Ectodermal cell (in vitro differentiated cells): ENCODE measurements around the gene TMEM179.

Experiments
- H3K27ac ChIP-seq: 2 replicates; pipeline ENCODE4 v1.7.0; 2013; ENCODE audit warnings: mild to moderate bottlenecking, low read depth, low read length; ENCODE audit not compliant: insufficient read depth, poor library complexity, severe bottlenecking
- H3K27me3 ChIP-seq: 2 replicates; pipeline ENCODE4 v1.7.0; 2013; ENCODE audit warnings: mild to moderate bottlenecking, low read length; ENCODE audit not compliant: insufficient read depth, control insufficient read depth, poor library complexity, severe bottlenecking
- H3K36me3 ChIP-seq: one replicate; pipeline ENCODE4 v1.7.0; 2013; ENCODE audit warnings: low read length; ENCODE audit not compliant: control insufficient read depth, insufficient read depth
- H3K4me1 ChIP-seq: one replicate; pipeline ENCODE4 v1.7.0; 2013; ENCODE audit warnings: low read length; ENCODE audit not compliant: control insufficient read depth, insufficient read depth
- H3K4me3 ChIP-seq: 2 replicates; pipeline ENCODE4 v1.7.0; 2013; ENCODE audit warnings: low read depth, low read length, control low read depth; ENCODE audit not compliant: insufficient read depth
- H3K9me3 ChIP-seq: 2 replicates; pipeline ENCODE4 v1.7.0; 2013; ENCODE audit warnings: mild to moderate bottlenecking, low read length, moderate library complexity; ENCODE audit not compliant: control insufficient read depth
- WGBS, 2 experiments: methylation state at CpG; one replicate each; pipeline ENCODE4 v1.1.7; 2013; ENCODE audit warnings: missing lambda C conversion rate in 2 of 2; 5-methylcytosine and 5-hydroxymethylcytosine counted together

Gene TMEM179

GRCh38 chr14:104644656-104645378, 40.2 kb upstream of the TMEM179 start:
- peaks cover 2% of the 10 kb centered on the region for H3K4me1 ChIP-seq
- no peak overlapping the region for H3K27ac ChIP-seq
- H3K4me3 ChIP-seq: no peak overlapping the region
- WGBS, 2 experiments: 81 to 83% methylated on average over 10 to 11 of the region's 11 CpGs
- H3K36me3 ChIP-seq: no peaks in the 10 kb centered on the region
- H3K27me3 ChIP-seq: no peaks in the 10 kb centered on the region
- H3K9me3 ChIP-seq: no peaks in the 10 kb centered on the region

DNA sequence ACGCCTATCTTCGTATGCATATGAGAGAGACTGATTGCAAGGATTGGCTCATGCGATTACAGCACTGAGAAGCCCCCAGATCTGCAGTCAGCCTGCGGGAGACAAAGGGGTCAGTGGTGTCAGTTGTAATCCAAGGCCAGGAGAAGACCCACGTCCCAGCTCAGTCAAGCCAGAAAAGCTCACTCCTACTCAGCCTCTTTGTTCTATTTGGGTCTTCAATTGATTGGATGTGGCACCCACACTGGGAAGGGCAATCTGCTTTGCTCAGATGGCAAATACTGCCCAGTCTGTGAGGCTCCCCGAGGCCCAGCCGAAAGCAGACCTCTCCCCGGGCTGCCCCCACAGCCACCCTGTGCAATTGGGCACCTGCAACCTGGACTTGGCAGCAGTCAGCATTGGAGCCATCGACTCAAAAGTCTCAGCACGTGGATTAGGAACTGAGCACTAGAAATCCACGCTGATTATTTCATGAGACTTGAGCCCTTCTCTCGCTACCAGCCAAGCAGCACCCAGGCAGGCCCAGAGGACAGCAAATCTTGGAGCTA, 39.6 kb upstream of the TMEM179 start:
- 84 to 85% methylated on average over 12 of the region's 12 CpGs for WGBS, 2 experiments
- Histone ChIP-seq H3K27ac (no peak overlapping the region), H3K4me3 (no peak overlapping the region), H3K36me3 (no peaks in the 10 kb centered on the region), H3K9me3 (no peaks in the 10 kb centered on the region), H3K27me3 (no peaks in the 10 kb centered on the region), H3K4me1 (peaks cover 2% of the 10 kb centered on the region)

DNA sequence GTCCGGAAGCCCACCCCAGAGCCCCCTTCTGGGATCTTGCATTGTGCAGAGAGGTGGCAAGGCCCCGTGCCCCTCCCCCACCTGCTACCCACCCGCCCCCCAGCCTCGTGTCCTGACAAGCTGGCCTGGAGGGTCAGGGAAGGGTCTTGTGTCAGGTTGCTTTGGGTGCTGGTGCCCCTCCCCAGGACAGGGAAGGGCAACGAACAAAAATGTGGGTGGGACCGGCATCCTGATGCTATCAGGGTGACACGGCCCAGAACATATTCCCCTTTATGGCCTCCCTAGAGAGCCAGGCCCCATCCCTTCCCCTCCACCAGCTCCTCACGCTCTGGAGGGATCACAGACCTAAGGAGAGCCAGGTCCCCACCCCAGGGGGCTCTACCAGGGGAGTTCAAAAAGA, 38.7 kb upstream of the TMEM179 start:
- Histone ChIP-seq H3K4me1 (peaks cover 2% of the 10 kb centered on the region), H3K36me3 (no peaks in the 10 kb centered on the region), H3K27me3 (no peaks in the 10 kb centered on the region), H3K4me3 (no peak overlapping the region), H3K27ac (no peak overlapping the region), H3K9me3 (no peaks in the 10 kb centered on the region)
- WGBS, 2 experiments: 80 to 81% methylated on average over 8 of the region's 8 CpGs

DNA sequence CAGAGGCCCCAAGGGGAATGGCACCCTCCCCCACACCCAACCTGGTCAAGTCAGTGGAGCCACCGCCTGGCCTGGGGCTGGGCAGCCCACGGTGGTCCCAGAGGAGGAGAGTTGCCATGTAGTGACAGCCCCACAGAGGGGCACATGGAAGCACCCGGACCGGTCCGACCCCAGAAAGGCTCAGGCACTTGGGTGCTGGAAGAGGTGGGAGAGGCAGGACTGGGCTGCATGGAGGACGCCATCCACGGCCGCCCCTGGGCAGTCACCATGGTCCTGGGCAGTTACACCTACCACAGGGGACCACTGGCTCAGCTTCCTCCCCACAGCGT, 37.9 kb upstream of the TMEM179 start:
- Histone ChIP-seq H3K4me1 (peaks cover 2% of the 10 kb centered on the region), H3K36me3 (no peaks in the 10 kb centered on the region), H3K27me3 (no peaks in the 10 kb centered on the region), H3K9me3 (no peaks in the 10 kb centered on the region), H3K4me3 (no peak overlapping the region), H3K27ac (no peak overlapping the region)
- WGBS, 2 experiments: 93 to 96% methylated on average over 9 of the region's 9 CpGs

DNA sequence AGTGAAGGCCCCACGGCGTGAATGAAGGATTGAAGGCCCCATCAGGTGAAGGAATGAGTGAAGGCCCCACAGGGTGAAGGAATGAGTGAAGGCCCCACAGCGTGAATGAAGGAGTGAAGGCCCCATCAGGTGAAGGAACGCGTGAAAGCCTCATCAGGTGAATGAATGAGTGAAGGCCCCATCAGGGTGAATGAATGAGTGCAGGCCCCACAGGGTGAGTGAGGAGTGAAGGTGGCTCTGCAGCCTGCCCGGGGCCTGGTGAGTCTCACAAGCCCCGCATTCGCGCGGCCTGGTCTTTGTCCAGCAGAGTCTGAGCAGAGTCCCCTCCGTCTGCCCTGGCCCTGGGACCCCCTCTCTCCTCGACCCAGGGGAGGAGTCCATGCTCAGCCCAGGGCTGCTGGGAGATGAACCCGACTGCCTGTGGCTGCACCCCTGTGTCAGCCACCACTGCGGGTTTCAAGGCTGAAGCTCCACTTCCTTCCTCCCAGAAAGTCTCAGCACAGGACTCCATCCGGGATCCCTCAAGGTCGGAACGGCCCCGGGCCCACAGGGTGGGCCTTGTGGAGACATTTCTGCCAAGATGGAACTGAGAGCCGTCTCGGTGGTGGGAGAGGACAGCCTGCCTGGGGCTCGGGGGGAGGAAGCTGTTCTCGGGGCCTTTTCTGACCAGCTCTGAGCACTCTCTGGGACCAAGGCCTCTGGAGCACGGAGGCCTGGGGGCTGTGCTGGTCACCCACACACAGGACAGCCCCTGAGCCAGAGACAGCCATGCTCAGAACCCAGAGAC, 37.4 kb upstream of the TMEM179 start:
- H3K36me3 ChIP-seq: no peaks in the 10 kb centered on the region
- 90 to 92% methylated on average over 23 of the region's 23 CpGs for whole genome bisulfite sequencing, 2 experiments
- H3K27ac ChIP-seq: no peak overlapping the region
- no peaks in the 10 kb centered on the region for H3K27me3 ChIP-seq
- H3K9me3 ChIP-seq: no peaks in the 10 kb centered on the region
- no peak overlapping the region for H3K4me3 ChIP-seq
- H3K4me1 ChIP-seq: peaks cover 2% of the 10 kb centered on the region

DNA sequence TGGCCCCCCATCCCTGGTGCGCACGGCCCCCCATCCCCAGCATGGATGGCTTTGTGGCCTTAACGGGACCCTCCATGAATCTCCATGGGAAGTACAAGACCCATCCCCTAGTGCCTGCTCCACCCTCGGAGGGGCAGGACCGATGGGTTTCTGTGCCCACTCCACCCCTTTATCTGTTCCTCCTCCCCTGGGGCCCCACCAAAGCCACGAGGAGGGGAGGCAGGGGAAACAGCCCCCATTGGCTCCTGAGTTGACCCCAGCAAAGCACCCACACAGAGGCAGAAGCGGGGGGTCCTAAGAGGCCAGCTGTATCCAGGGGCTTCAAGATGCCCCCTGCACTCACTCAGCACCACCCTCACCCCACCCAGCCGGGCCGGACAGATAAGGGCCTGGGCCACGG, 36.1 kb upstream of the TMEM179 start:
- Histone ChIP-seq H3K27me3 (no peaks in the 10 kb centered on the region), H3K4me3 (no peak overlapping the region), H3K4me1 (peaks cover 2% of the 10 kb centered on the region), H3K36me3 (no peaks in the 10 kb centered on the region), H3K9me3 (no peaks in the 10 kb centered on the region), H3K27ac (no peak overlapping the region)
- 89 to 91% methylated on average over 10 of the region's 10 CpGs for WGBS, 2 experiments

- Histone ChIP-seq H3K27ac (no peak overlapping the region), H3K4me3 (no peak overlapping the region), H3K4me1 (peaks cover 2% of the 10 kb centered on the region), H3K9me3 (no peaks in the 10 kb centered on the region), H3K36me3 (no peaks in the 10 kb centered on the region), H3K27me3 (no peaks in the 10 kb centered on the region)
- 10% methylated on average over 24 of the region's 24 CpGs for WGBS, 2 experiments
Observed at GRCh38 chr14:104639885-104640548, 35.4 kb upstream of the TMEM179 start.

- Histone ChIP-seq H3K4me3 (no peak overlapping the region), H3K9me3 (no peaks in the 10 kb centered on the region), H3K4me1 (peaks cover 2% of the 10 kb centered on the region), H3K27me3 (no peaks in the 10 kb centered on the region), H3K27ac (no peak overlapping the region), H3K36me3 (no peaks in the 10 kb centered on the region)
- WGBS, 2 experiments: 76 to 81% methylated on average over 5 of the region's 5 CpGs
Observed at GRCh38 chr14:104639471-104639870, 34.9 kb upstream of the TMEM179 start.

DNA sequence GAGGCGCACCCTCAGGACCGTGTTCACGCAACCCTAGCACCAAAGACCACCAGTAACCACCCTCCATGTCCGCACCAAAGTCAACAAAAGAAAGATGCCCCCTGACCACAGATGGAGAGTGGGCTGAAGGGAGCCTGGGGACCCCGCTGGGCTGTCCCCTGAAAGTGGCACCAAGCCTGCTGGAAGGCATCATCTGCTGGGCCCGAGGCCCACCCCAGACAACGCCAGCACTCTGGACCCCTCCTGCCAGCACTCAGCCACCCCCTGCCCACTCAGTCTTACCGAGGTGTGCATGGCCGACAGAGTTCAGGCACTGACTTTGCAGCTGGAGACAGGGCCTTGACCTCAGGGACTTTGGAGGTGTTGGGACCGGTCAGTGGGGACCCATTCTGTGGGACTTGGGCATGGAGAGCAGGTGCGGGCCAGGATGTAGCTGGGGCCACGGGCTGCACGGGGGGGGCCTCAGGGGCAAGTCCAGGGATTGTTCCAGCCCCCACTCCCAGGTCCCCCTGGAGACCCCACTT, 34.4 kb upstream of the TMEM179 start:
- H3K27ac ChIP-seq: no peak overlapping the region
- H3K36me3 ChIP-seq: no peaks in the 10 kb centered on the region
- H3K27me3 ChIP-seq: no peaks in the 10 kb centered on the region
- no peaks in the 10 kb centered on the region for H3K9me3 ChIP-seq
- H3K4me3 ChIP-seq: no peak overlapping the region
- peaks cover 2% of the 10 kb centered on the region for H3K4me1 ChIP-seq
- WGBS, 2 experiments: 85 to 91% methylated on average over 13 of the region's 13 CpGs

- 82 to 83% methylated on average over 12 of the region's 12 CpGs for WGBS, 2 experiments
- no peaks in the 10 kb centered on the region for H3K27me3 ChIP-seq
- H3K9me3 ChIP-seq: no peaks in the 10 kb centered on the region
Observed at GRCh38 chr14:104638190-104638589, 33.6 kb upstream of the TMEM179 start.

More at GRCh38 chr14:104638190-104638589, 33.6 kb upstream of the TMEM179 start:
- H3K4me1 ChIP-seq: peaks cover 2% of the 10 kb centered on the region
- H3K36me3 ChIP-seq: no peaks in the 10 kb centered on the region
- H3K27ac ChIP-seq: no peak overlapping the region
- no peak overlapping the region for H3K4me3 ChIP-seq
